HG02981 (cell line): Measurements from ENCODE around the gene ABCB9.
"Not testable (repeated sequence)": the region's sequence is repeated elsewhere in the genome, so short reads cannot be mapped to it uniquely, and the experiment has no call there.

Source experiments
- ATAC-seq: cut with Tn5 transposase; IDR thresholded peaks from one replicate; pipeline ENCODE4 v1.9.1; 2021; ENCODE audit warnings: mild to moderate bottlenecking, moderate library complexity; ENCODE audit not compliant: unreplicated experiment

The ABCB9 gene

GRCh38 chr12:122944605-122945592 lies 21.4 kb downstream of the ABCB9 start:
- no peak for ATAC-seq

GRCh38 chr12:122943196-122943595 lies 23.1 kb downstream of the ABCB9 start:
- ATAC-seq = no peak

DNA sequence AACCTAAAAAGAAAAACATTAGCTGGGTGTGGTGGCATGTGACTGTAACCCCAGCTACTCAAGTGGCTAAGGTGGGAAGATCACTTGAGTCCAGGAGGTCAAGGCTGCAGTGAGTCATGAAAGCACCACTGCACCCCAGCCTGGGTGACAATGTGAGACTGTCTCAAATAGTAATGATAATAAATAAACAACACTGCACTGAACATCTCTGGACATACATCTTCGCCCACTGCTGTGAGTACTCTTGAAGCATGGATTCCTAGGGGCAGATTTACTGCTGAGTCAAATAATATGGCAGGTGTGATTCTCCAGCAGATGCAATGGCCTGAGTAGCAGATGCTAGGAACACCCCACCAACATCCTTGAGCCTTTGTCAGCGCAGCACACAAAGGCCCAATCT lies 23.6 kb downstream of the ABCB9 start:
- no peak for ATAC-seq

DNA sequence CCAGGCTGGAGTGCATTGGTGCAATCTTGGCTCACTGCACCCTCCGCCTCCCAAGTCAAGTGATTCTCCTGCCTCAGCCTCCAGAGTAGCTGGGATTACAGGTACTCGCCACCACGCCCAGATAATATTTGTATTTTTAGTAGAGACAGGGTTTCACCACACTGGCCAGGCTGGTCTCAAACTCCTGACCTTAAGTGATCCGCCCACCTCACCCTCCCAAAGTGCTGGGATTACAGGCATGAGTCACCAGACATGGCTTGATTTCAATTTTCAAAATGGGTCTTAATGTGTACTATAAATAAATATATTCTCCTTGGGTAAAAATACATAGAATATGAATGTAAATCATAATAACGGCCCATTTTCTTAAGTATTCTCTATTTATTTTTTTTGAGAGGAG lies 24.9 kb downstream of the ABCB9 start:
- not testable (repeated sequence) for ATAC-seq

DNA sequence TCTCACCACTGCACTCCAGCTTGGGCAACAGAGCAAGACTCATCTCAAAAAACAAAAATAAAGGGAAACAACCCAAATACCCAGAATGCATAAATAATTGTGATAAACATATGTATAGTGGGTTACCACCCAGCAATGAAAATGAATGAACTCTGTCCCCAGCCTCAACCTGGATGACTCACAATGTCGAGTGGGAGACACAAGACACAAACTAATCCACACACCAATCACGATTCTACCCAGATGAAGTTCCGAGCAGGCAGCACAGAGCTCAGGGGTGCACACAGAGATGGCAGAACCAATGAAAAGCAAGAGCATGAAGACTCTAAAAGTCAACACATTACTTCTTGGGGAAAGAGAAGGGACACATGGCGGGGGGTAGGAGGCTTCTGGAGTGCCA lies 27.1 kb downstream of the ABCB9 start:
- no peak for ATAC-seq

GRCh38 chr12:122937622-122938091 lies 28.6 kb downstream of the ABCB9 start:
- ATAC-seq = no peak

- ATAC-seq = no peak
These were observed 30.9 kb downstream of the ABCB9 start for GRCh38 chr12:122935318-122935717.

DNA sequence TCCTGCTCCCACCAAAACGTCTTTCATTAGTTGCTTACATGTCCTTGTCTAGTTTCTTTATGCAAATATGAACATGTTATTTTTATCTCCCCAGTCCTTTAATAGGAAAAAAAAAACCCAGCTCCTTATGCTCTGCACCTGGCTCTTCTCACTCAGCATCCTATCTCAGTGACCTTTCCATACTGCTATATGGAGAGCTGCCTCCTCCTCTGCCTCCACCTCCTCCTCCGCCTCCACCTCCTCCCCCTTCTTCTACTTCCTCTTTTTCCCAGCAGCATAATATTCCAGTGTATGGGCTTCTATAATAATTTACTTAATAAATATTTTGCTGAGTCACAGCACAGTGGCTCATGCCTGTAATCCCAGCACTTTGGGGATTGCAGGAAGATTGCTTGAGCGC lies 31.5 kb downstream of the ABCB9 start:
- ATAC-seq = no peak

DNA sequence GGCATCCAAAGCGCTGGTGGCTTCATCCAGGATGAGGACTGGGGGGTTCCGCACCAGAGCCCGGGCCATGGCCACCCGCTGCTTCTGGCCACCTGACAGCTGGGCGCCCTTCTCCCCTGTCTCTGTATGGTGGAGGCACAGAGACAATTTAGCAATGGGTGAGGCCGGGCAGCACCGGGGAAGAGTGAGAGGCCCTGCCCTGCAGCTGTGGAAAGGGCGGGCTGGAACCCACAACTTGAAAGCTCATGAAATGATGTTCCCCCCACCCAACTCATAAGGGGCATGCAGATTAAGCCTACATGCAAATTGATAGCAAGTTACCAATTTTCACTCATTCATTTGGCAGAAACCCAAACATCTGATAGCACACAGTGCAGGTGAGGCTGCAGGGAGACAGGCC lies 34.1 kb downstream of the ABCB9 start:
- ATAC-seq = no peak

DNA sequence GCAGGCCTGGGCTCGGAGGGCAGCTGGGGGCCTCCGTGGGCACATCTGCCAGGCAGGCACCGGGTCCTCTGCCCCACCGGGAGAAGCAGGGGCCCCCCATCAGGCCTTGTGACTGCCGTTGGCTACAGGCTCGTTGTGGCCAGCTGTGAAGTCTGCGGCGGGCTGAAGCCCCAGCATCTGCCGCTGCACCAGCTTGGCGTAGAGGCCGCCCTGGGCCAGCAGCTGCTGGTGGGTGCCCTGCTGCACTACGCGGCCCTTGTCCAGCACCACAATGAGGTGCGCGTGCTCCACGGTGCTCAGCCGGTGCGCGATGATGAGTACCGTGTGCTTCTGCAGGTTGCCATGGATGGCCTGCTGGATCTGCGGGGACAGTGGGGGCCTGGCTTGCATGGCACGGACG lies 36.5 kb downstream of the ABCB9 start:
- no peak for ATAC-seq

DNA sequence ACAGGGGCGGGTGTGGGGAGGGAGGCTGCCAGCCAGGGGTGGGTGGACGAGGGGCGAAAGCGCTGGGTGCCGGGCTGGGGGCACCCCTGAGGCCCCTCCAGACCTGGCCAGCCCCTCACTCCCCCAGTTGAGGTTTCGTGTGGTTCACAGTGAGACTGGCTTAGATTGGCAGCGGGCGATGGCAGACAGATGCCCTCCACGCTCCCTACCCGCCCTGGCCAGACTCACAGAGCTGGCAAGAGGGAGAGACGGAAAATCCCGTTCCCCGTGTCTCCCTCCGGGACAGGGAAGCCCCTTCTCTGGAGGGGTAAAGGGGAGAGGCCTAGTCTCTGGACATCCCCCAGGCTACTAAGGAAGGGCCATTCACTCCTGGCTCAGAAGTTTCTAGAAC lies 37.1 kb downstream of the ABCB9 start:
- ATAC-seq = no peak

DNA sequence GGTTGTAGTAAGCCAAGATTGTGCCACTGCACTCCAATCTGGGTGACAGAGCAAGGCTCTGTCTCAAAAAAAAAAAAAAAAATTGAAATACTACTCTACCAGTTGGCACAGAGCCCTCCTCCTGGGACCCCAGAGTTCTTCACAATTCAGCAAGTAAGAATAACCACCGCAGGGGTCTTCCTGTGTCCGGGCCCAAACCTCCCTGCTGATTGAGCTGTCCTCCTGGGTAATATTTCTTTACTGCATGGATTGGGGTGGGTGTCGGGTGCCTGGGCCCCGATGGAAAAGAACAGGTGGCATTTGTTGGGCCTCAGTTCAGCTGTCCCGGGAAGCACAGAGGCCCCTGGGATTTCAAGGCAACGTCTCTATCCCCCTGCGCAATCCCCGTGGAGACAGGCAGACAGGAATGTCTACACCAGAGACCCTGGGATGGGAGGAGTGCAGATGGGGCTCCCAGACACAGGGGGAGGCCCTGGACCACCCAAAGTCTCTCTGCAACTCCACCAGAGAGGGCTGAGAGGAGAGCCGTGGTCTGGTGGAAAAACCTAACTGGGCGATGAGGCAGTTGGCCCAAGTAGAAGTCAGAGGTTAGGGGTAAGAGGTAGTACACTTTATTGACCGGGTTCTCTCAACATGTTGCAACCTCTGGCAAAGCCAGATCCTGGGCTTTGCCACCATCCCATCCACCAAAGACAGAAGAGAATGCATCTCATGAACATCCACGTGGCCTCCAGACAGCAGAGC lies 37.7 kb downstream of the ABCB9 start:
- no peak for ATAC-seq

- no peak for ATAC-seq
These were observed 38.4 kb downstream of the ABCB9 start for GRCh38 chr12:122927756-122928403.

- no peak for ATAC-seq
These were observed 44.3 kb downstream of the ABCB9 start for GRCh38 chr12:122921917-122922316.

GRCh38 chr12:122920687-122921086 lies 45.6 kb downstream of the ABCB9 start:
- no peak for ATAC-seq

- ATAC-seq = no peak
These were observed 47.4 kb downstream of the ABCB9 start for GRCh38 chr12:122918827-122919226.

DNA sequence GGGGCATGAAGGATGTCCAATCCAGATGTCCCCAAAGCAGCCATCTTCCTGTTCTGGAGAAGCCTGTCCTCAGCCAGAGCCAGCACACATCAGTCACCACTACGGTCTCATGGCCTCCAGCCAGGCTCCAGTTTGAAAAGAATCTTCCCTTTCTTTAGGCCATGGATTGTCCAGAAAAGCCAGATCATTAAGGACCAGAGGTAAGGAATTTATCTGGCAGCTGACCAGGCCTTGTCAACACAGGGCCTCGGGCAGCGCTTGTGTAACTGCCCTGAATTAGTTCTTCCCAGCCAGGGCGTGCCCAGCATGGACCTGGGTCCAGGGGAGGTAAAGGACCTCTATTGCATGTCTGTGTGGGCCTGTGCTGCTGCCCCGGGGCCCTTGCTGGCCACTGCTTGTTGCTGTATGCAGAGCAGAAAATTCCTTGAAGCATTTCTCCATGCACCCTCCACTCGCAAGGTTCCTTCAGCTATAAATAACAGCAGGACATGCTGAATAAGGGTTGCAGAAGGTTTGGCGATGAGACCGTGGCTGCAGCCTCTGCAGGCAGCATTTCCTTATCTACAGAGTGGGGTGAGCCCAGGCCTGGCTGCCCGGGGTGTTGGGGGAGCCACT lies 48.6 kb downstream of the ABCB9 start:
- ATAC-seq = no peak

DNA sequence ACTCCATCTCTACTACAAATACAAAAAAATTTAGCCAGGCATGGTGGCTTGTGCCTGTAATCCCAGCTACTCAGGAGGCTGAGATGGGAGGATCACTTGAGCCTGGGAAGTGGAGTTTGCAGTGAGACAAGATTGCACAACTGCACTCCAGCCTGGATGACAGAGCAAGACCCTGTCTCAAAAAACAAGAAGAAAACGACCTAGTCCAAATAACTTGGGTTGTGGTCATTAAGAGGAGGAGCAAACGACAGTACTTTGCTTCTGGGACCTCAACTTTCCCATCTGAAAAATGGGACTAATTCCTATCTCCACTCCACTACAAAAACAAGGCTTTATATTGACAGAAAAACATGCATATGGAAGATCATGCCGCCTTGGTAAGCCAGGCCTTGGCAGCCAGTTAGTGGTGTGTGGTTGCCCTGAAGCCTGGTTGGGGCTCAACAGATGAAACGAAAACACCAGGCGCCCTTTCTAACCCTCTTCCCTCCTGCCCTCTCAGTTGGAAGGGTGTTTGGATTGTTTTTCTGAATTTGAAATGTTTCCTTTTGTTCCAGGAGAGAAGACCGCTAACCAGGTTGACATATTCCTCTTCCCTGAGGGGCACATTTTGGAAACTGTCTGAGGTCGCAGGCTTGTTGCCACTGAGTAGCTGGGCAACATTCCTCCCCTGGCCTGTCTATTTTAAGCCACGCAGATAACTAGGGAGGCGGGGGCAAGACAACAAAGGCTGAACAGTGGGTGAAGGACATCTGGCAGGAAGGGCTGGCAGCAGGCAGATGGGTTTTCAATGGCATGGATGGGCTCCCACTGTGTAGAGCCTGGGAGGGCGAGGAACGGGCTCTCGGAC lies 56.6 kb downstream of the ABCB9 start:
- no peak for ATAC-seq

- ATAC-seq = no peak
These were observed 57.3 kb downstream of the ABCB9 start for GRCh38 chr12:122908915-122909314.

GRCh38 chr12:122905258-122905657 lies 61.0 kb downstream of the ABCB9 start:
- not testable (repeated sequence) for ATAC-seq
